SK-N-SH (cell line): ENCODE data around the gene CLASP2. TPM values are rescaled to one million over a fixed set of nuclear protein-coding genes. Genes with fewer than 3 reads are reported as not detected.
"Not testable (repeated sequence)": the region's sequence is repeated elsewhere in the genome, so short reads cannot be mapped to it uniquely, and the experiment has no call there.

Source experiments
- CTCF ChIA-PET: fragments of 300-600, 350-600 bp; formaldehyde crosslinking; extraction: SDS; loops from one replicate; lab custom pipeline; 2021; lab: Yijun Ruan, JAX
- POLR2A ChIA-PET: fragments of 350-600 bp; sonication (Branson Sonifier 250); formaldehyde crosslinking; extraction: SDS; loops from one replicate; lab custom pipeline; 2020; ENCODE audit warnings: antibody characterized with exemption, inconsistent platforms; lab: Yijun Ruan, JAX
- DNase-seq: peaks from one replicate; pipeline ENCODE4 v3.0.0; 2012
- H2AFZ ChIP-seq: fragments of 200-600 bp; sonication (generic); 2 replicates; pipeline ENCODE4 v1.8.1; 2016; ENCODE audit warnings: antibody characterized with exemption, mild to moderate bottlenecking, low read depth
- H3F3A ChIP-seq: fragments of 200-600 bp; sonication (generic); replicated peaks from 2 replicates; pipeline ENCODE3; 2016; ENCODE audit warnings: antibody characterized with exemption, mild to moderate bottlenecking; ENCODE audit not compliant: insufficient read depth
- H3K27ac ChIP-seq, 2 experiments: fragments of 200-500 bp in 1 of 2; fragments of 200-600 bp in 1 of 2; sonication (Bioruptor generic) in 1 of 2; sonication (generic), shearing (Covaris generic) in 1 of 2; 2 replicates each; pipeline versions ENCODE4 v1.5.1 to v1.6.1; 2014 to 2016; ENCODE audit warnings: low read depth in 2 of 2, inconsistent platforms in 1 of 2, low read length in 1 of 2, mild to moderate bottlenecking in 1 of 2, mixed read lengths in 1 of 2
- H3K27me3 ChIP-seq: fragments of 200-600 bp; sonication (generic), shearing (Covaris generic); 2 replicates; pipeline ENCODE4 v1.6.1; 2016; ENCODE audit warnings: mixed run types; ENCODE audit not compliant: insufficient read depth
- H3K36me3 ChIP-seq, 2 experiments: fragments of 200-500 bp in 1 of 2; fragments of 200-600 bp in 1 of 2; sonication (Bioruptor generic) in 1 of 2; sonication (generic) in 1 of 2; replicated peaks in 1 of 2; 2 replicates each; pipeline versions ENCODE3 to v1.5.1; 2014 to 2016; ENCODE audit warnings: low read length in 1 of 2, mild to moderate bottlenecking in 1 of 2; ENCODE audit not compliant: insufficient read depth in 2 of 2, control insufficient read depth in 1 of 2
- H3K4me1 ChIP-seq, 2 experiments: fragments of 200-500 bp in 1 of 2; fragments of 200-600 bp in 1 of 2; sonication (Bioruptor generic) in 1 of 2; sonication (generic), shearing (Covaris generic) in 1 of 2; 2 replicates each; pipeline versions ENCODE4 v1.5.1 to v1.6.1; 2014 to 2016; ENCODE audit warnings: low read depth in 1 of 2, low read length in 1 of 2, mixed run types in 1 of 2; ENCODE audit not compliant: insufficient read depth in 2 of 2, control insufficient read depth in 1 of 2
- H3K4me2 ChIP-seq: fragments of 200-600 bp; sonication (generic), shearing (Covaris generic); 2 replicates; pipeline ENCODE4 v1.6.1; 2017; ENCODE audit warnings: mixed run types
- H3K4me3 ChIP-seq, 2 experiments: fragments of 200-500 bp in 1 of 2; fragments of 200-600 bp in 1 of 2; sonication (Bioruptor generic) in 1 of 2; sonication (generic), shearing (Covaris generic) in 1 of 2; 2 replicates each; pipeline versions ENCODE4 v1.5.1 to v1.8.1; 2014 to 2016; ENCODE audit warnings: low read depth in 2 of 2, inconsistent platforms in 1 of 2, low read length in 1 of 2, mild to moderate bottlenecking in 1 of 2, mixed read lengths in 1 of 2, moderate library complexity in 1 of 2
- H3K79me2 ChIP-seq: fragments of 200-600 bp; sonication (generic); 2 replicates; pipeline ENCODE4 v1.8.1; 2017; ENCODE audit warnings: mild to moderate bottlenecking; ENCODE audit not compliant: insufficient read depth
- H3K9ac ChIP-seq: fragments of 200-600 bp; sonication (generic); 2 replicates; pipeline ENCODE4 v1.6.1; 2017; ENCODE audit warnings: mixed run types
- H3K9me2 ChIP-seq: fragments of 200-600 bp; sonication (generic); 2 replicates; pipeline ENCODE4 v1.6.1; 2017; ENCODE audit warnings: mixed run types
- H3K9me3 ChIP-seq: fragments of 200-600 bp; sonication (generic); 2 replicates; pipeline ENCODE4 v1.6.1; 2017; ENCODE audit warnings: mixed run types, mild to moderate bottlenecking, moderate library complexity
- H4K20me1 ChIP-seq: fragments of 200-600 bp; sonication (generic); 2 replicates; pipeline ENCODE4 v1.6.1; 2017; ENCODE audit warnings: mild to moderate bottlenecking, mixed run types; ENCODE audit not compliant: insufficient read depth
- CHD2 ChIP-seq: fragments of 150-350 bp; IDR thresholded peaks from 2 replicates; pipeline ENCODE4 v1.6.1; 2018; ENCODE audit warnings: low read length; ENCODE audit not compliant: partially characterized antibody
- ELF1 ChIP-seq: IDR thresholded peaks from 2 replicates; pipeline ENCODE4 v1.4.0; 2012
- EZH2phosphoT487 ChIP-seq: fragments of 200-600 bp; sonication (generic); IDR thresholded peaks from 2 replicates; pipeline ENCODE4 v1.6.1; 2017; ENCODE audit warnings: low read depth, mixed run types, mild to moderate bottlenecking, antibody characterized with exemption, moderate library complexity, borderline replicate concordance
- FOSL2 ChIP-seq: IDR thresholded peaks from 2 replicates; pipeline ENCODE4 v1.4.0; 2012; ENCODE audit warnings: low read depth, mild to moderate bottlenecking, moderate library complexity, borderline replicate concordance
- JUND ChIP-seq: IDR thresholded peaks from 2 replicates; pipeline ENCODE4 v1.4.0; 2012
- MEF2A ChIP-seq: IDR thresholded peaks from 2 replicates; pipeline ENCODE4 v1.4.0; 2012; ENCODE audit warnings: low read depth, borderline replicate concordance
- MXI1 ChIP-seq: IDR thresholded peaks from 2 replicates; pipeline ENCODE4 v1.6.1; 2012; ENCODE audit warnings: mild to moderate bottlenecking, low read depth, low read length, improper control_type of control experiment
- POLR2AphosphoS5 ChIP-seq: IDR thresholded peaks from 2 replicates; pipeline ENCODE4 v1.6.1; 2012; ENCODE audit warnings: low read depth, low read length
- RAD21 ChIP-seq: IDR thresholded peaks from 2 replicates; pipeline ENCODE4 v1.6.1; 2012; ENCODE audit warnings: mild to moderate bottlenecking, low read length
- RCOR1 ChIP-seq: fragments of 150-350 bp; IDR thresholded peaks from 2 replicates; pipeline ENCODE4 v1.6.1; 2017; ENCODE audit warnings: antibody characterized with exemption, low read length
- RXRA ChIP-seq: IDR thresholded peaks from 2 replicates; pipeline ENCODE4 v1.4.0; 2012; ENCODE audit warnings: low read depth, mild to moderate bottlenecking, borderline replicate concordance
- SIN3A ChIP-seq: IDR thresholded peaks from 2 replicates; pipeline ENCODE4 v1.6.1; 2012; ENCODE audit warnings: low read depth, mild to moderate bottlenecking, low read length, moderate library complexity, borderline replicate concordance
- TEAD4 ChIP-seq: IDR thresholded peaks from 2 replicates; pipeline ENCODE4 v1.4.0; 2012; ENCODE audit warnings: mild to moderate bottlenecking, borderline replicate concordance; ENCODE audit not compliant: insufficient read depth
- WGBS: methylation state at CpG from one replicate; pipeline ENCODE4 v1.1.6; 2017; ENCODE audit warnings: low lambda C conversion rate; 5-methylcytosine and 5-hydroxymethylcytosine counted together
- polyA plus RNA-seq, 3 experiments: library from polyadenylated mRNA; depleted of rRNA; stranded (reverse); fragments of >200 nt; gene quantifications; 2 replicates each; pipeline ENCODE4 v1.2.3, GENCODE V29; 2012
- TF ChIP-seq, protein P1 (sequence below): IDR thresholded peaks from 2 replicates; pipeline ENCODE4 v1.4.0; 2012; ENCODE audit warnings: low read depth, borderline replicate concordance

CLASP2 gene
- polyA plus RNA-seq, 1 of the 3 experiments (the other 2 are of a cell fraction), result 13.2 TPM

DNA sequence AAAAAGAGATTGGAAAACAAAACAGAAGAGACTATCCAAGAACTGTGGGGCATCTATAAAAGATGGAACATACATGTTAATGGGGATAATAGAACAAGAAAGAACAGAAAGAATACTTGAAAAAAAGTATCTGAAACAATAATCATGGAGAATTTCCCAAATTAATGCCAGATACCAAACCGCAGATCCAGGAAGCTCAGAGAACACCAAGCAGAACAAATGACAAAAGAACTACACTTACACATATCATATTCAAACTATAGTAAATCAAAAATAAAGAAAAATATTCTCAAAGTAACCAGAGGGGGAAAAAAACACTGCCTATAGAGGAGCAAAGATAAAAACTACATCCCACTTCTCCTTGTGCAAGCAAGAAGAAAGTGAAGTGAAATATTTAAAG, 40.0 kb downstream of the CLASP2 start:
- H3K4me1 ChIP-seq, result no peaks in the 10 kb centered on the region
- CTCF ChIA-PET, result no interaction called here

DNA sequence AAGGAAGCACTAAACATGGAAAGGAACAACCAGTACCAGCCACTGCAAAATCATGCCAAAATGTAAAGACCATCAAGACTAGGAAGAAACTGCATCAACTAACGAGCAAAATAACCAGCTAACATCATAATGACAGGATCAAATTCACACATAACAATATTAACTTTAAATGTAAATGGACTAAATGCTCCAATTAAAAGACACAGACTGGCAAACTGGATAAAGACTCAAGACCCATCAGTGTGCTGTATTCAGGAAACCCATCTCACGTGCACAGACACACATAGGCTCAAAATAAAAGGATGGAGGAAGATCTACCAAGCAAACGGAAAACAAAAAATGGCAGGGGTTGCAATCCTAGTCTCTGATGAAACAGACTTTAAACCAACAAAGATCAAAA, 44.6 kb downstream of the CLASP2 start:
- H3F3A ChIP-seq, H3K4me3 ChIP-seq, H3K79me2 ChIP-seq, H3K4me1 ChIP-seq, H2AFZ ChIP-seq, H3K4me2 ChIP-seq, H3K27me3 ChIP-seq, DNase-seq, POLR2A ChIA-PET, H3K9me3 ChIP-seq, H3K27ac ChIP-seq, H3K9me2 ChIP-seq, H3K9ac ChIP-seq, CTCF ChIA-PET, H4K20me1 ChIP-seq: not testable (repeated sequence)
- peaks cover 3 to 19% of the 10 kb centered on the region in 2 experiments for H3K36me3 ChIP-seq
- WGBS, result 95% methylated on average over 2 of the region's 3 CpGs

More for the DNA sequence above, 40.0 kb downstream of the CLASP2 start:
- peaks cover 9% of the 10 kb centered on the region for H3F3A ChIP-seq
- H3K9me2 ChIP-seq, result no peaks in the 10 kb centered on the region
- H3K36me3 ChIP-seq, result peaks cover 5 to 39% of the 10 kb centered on the region in 2 experiments
- no peaks in the 10 kb centered on the region for H3K79me2 ChIP-seq
- no peak overlapping the region for H2AFZ ChIP-seq
- 0 out of 2 replicates have a peak, but pooled peaks cover 5% of the 10 kb centered on the region for H3K9me3 ChIP-seq
- WGBS, result 100% methylated on average over 1 of the region's 1 CpG
- H3K27me3 ChIP-seq, result no peaks in the 10 kb centered on the region
- TF ChIP-seq TEAD4 (no peak), RCOR1 (no peak)
- no peak overlapping the region for H3K9ac ChIP-seq
- H3K4me3 ChIP-seq, result no peak overlapping the region
- POLR2A ChIA-PET, result no interaction called here
- DNase-seq, result no peak
- H3K4me2 ChIP-seq, result no peak overlapping the region
- H3K27ac ChIP-seq, result no peak overlapping the region
- no peaks in the 10 kb centered on the region for H4K20me1 ChIP-seq

DNA sequence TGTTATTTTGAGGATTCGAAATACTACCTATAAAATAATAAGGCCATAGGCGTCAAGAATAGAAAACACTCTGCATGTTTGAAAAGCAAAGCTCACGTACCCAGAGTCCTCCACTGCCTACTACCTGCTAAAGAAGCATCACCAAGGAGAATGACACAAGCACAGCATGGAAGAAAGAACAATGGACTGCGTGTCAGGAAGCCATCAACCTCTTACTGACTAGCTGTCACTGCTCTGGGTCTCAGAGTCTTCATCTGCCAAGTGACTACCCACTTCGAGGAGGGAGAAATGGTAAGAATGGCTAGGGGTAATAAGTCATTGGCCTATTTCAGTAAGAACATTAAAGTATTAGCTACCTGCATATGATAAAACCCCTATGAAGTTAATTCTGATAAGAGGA, 49.4 kb downstream of the CLASP2 start:
- Histone ChIP-seq H3K9me2 (peaks cover 3% of the 10 kb centered on the region; the same call in 1 of the 2 replicates), H3K27me3 (no peaks in the 10 kb centered on the region), H3K27ac (no peak overlapping the region), H2AFZ (no peak overlapping the region), H3F3A (peaks cover 14% of the 10 kb centered on the region), H4K20me1 (no peaks in the 10 kb centered on the region), H3K36me3 (peaks cover 2 to 11% of the 10 kb centered on the region in 2 experiments), H3K4me2 (no peak overlapping the region), H3K9ac (no peak overlapping the region), H3K79me2 (0 out of 2 replicates have a peak, but pooled peaks cover 4% of the 10 kb centered on the region), H3K4me1 (peaks cover 0 to 6% of the 10 kb centered on the region in 2 experiments; a peak in 2 of 4 replicates), H3K4me3 (no peak overlapping the region), H3K9me3 (no peaks in the 10 kb centered on the region)
- 97% methylated on average over 5 of the region's 5 CpGs for WGBS
- CTCF ChIA-PET, result interaction anchor here (1.3 kb wide), 1 partner anchor 119 kb away, joined by 4 read pairs; no protein-coding TSS in a partner anchor
- POLR2A ChIA-PET, result no interaction called here
- TF ChIP-seq JUND (no peak), SIN3A (no peak)
- DNase-seq, result no peak

DNA sequence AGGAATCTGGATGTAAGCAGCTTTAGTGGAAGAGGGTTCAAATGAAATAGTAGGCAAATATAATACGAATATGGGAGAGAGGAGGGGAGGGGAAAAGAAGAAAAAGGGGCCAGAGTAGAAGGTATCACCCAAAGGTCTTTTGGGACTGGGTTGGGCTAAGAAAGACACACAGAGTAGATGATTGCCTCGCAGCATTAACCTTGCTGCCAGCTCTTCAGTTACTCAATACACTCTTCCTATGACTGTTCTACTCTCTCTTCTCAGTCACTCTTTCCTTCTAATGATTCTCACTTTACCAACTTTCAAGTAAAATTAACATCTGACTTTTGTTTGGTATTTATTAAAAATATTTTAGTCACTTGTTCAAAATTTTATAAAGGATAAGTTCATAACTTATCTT, 52.8 kb downstream of the CLASP2 start:
- H3K27ac ChIP-seq, result no peak overlapping the region
- 96% methylated on average over 2 of the region's 2 CpGs for WGBS
- peaks cover 3% of the 10 kb centered on the region; the same call in 1 of the 2 replicates for H3K9me2 ChIP-seq
- no peak overlapping the region for H3K4me3 ChIP-seq
- no peak overlapping the region for H3K4me2 ChIP-seq
- H3K9ac ChIP-seq, result no peak overlapping the region
- POLR2A ChIA-PET, result no interaction called here
- no peaks in the 10 kb centered on the region for H3K9me3 ChIP-seq
- peaks cover 14% of the 10 kb centered on the region; the same call in 1 of the 2 replicates for H3K79me2 ChIP-seq
- no peak for DNase-seq
- H4K20me1 ChIP-seq, result no peaks in the 10 kb centered on the region
- peaks cover 2 to 9% of the 10 kb centered on the region in 2 experiments for H3K36me3 ChIP-seq
- no peaks in the 10 kb centered on the region for H3K27me3 ChIP-seq
- H2AFZ ChIP-seq, result no peak overlapping the region
- CTCF ChIA-PET, result no interaction called here
- H3K4me1 ChIP-seq, result peaks cover 9% of the 10 kb centered on the region in 2 experiments; a peak in 3 of 4 replicates
- H3F3A ChIP-seq, result peaks cover 26% of the 10 kb centered on the region
- TF ChIP-seq POLR2AphosphoS5 (no peak), RXRA (no peak), RAD21 (no peak), FOSL2 (no peak), CHD2 (no peak), MXI1 (no peak), JUND (no peak), EZH2phosphoT487 (no peak), MEF2A (no peak), ELF1 (no peak), TEAD4 (no peak)
- TF ChIP-seq, protein P1, sequence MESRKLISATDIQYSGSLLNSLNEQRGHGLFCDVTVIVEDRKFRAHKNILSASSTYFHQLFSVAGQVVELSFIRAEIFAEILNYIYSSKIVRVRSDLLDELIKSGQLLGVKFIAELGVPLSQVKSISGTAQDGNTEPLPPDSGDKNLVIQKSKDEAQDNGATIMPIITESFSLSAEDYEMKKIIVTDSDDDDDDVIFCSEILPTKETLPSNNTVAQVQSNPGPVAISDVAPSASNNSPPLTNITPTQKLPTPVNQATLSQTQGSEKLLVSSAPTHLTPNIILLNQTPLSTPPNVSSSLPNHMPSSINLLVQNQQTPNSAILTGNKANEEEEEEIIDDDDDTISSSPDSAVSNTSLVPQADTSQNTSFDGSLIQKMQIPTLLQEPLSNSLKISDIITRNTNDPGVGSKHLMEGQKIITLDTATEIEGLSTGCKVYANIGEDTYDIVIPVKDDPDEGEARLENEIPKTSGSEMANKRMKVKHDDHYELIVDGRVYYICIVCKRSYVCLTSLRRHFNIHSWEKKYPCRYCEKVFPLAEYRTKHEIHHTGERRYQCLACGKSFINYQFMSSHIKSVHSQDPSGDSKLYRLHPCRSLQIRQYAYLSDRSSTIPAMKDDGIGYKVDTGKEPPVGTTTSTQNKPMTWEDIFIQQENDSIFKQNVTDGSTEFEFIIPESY, result no peak
